ENCODE measurements around the gene IL17C. TPM values are rescaled to one million over a fixed set of nuclear protein-coding genes. Genes with fewer than 3 reads are reported as not detected.

IL17C gene
- total RNA-seq, 1 donor = not detected

- no peak overlapping the region for H3K4me3 ChIP-seq (ENCODE audit: low read depth, low read length)
- no peak for DNase-seq (ENCODE audit: low read depth)
- no peak for TF ChIP-seq CTCF (IDR thresholded peaks at IDR 0.05; ENCODE audit: insufficient read depth, low read length)
Measured at GRCh38 chr16:88642881-88643643, 4.7 kb downstream of the IL17C start.

GRCh38 chr16:88643644-88643932, 5.2 kb downstream of the IL17C start:
- TF ChIP-seq CTCF (IDR thresholded peaks at IDR 0.05; ENCODE audit: insufficient read depth, low read length) = no peak
- no peak for DNase-seq (ENCODE audit: low read depth)
- no peak overlapping the region for H3K4me3 ChIP-seq (ENCODE audit: low read depth, low read length)

GRCh38 chr16:88645455-88645854, 7.1 kb downstream of the IL17C start:
- no peak for DNase-seq (ENCODE audit: low read depth)
- H3K4me3 ChIP-seq (ENCODE audit: low read depth, low read length) = no peak overlapping the region
- no peak for TF ChIP-seq CTCF (IDR thresholded peaks at IDR 0.05; ENCODE audit: insufficient read depth, low read length)

GRCh38 chr16:88645941-88646340, 7.6 kb downstream of the IL17C start:
- no peak overlapping the region for H3K4me3 ChIP-seq (ENCODE audit: low read depth, low read length)
- no peak for TF ChIP-seq CTCF (IDR thresholded peaks at IDR 0.05; ENCODE audit: insufficient read depth, low read length)
- no peak for DNase-seq (ENCODE audit: low read depth)

- TF ChIP-seq CTCF (IDR thresholded peaks at IDR 0.05; ENCODE audit: insufficient read depth, low read length) = no peak
- no peak for DNase-seq (ENCODE audit: low read depth)
- no peak overlapping the region for H3K4me3 ChIP-seq (ENCODE audit: low read depth, low read length)
Measured at GRCh38 chr16:88646345-88647034, 8.1 kb downstream of the IL17C start.

- DNase-seq (ENCODE audit: low read depth) = no peak
- no peak for TF ChIP-seq CTCF (IDR thresholded peaks at IDR 0.05; ENCODE audit: insufficient read depth, low read length)
- no peak overlapping the region for H3K4me3 ChIP-seq (ENCODE audit: low read depth, low read length)
Measured at GRCh38 chr16:88647178-88648070, 9.1 kb downstream of the IL17C start.

Data from fibroblast of the aortic adventitia (primary cell).